Jurkat, Clone E6-1 (cell line): ENCODE results near the gene TRAF2.

Experiments
- DNase-seq: peaks from one replicate; pipeline ENCODE4 v3.0.0-alpha.2; 2011; ENCODE audit warnings: low read depth, low spot score
- H3K4me3 ChIP-seq: 2 replicates; pipeline ENCODE4 v1.5.1; 2011; ENCODE audit warnings: mild to moderate bottlenecking, low read length, control low read depth, moderate library complexity

The TRAF2 gene

DNA sequence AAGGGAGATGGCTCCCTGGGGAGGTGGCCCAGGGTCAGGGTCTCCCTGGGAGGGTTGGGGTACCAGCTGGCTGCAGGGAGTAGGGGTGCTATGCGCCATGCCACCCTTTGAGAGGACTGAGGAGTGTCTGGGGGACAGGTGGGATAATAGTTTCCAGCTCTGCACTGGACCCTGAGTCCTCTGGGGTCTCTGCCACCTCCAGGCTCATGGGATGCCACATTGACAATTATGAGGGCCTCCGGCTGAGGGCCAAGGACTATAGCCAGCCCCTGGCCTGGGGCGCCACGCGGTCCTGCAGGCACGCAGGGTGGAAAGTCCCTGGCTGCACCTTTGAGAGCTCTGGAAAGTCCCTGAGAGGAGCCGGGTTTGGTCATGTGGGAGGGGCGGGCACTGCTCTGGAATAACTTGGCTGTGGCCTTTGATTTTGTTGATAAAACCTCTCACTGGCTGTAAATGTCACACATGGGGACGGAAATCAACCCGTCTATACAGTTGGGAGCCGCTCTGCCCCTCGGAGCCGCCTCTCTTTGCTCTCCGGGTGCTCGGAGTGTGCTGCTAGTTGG lies 16.0 kb downstream of the TRAF2 start:
- no peak overlapping the region for H3K4me3 ChIP-seq
- no peak for DNase-seq

DNA sequence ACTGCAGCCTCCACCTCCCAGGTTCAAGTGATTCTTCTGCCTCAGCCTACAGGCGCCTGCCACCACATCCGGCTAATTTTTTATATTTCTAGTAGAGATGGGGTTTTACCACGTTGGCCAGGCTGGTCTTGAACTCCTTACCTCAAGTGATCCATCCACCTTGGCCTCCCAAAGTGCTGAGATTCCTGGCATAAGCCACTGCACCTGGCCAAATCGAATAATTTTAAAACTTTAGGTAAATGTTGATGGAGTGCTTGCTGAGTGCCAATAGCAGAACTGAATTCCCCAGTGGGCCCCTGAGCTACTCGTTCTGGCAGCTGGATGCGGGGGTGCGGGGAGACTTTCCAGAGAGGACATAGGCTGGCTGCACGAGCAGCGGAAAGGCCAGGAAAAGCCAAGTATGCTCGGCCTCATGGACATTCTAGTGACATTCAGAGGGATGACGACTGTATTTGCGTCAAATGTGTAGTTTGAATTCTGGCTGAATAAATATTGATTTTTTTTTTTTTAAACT lies 16.8 kb downstream of the TRAF2 start:
- DNase-seq, result no peak
- no peak overlapping the region for H3K4me3 ChIP-seq

DNA sequence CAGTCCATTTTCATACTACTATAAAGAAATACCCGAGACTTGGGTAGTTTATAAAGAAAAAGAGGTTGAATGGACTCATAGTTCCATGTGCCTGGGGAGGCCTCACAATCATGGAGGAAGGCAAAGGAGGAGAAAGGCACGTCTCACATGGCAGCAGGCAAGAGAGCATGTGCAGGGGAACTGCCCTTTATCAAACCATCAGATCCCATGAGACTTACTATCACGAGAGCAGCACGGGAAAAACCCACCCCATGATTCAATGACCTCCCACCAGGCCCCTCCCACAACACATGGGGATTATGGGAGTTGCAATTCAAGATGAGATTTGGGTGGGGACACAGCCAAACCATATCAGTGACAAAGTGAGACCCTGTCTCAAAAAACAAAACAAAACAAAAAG lies 19.9 kb downstream of the TRAF2 start:
- no peak for DNase-seq
- no peak overlapping the region for H3K4me3 ChIP-seq

DNA sequence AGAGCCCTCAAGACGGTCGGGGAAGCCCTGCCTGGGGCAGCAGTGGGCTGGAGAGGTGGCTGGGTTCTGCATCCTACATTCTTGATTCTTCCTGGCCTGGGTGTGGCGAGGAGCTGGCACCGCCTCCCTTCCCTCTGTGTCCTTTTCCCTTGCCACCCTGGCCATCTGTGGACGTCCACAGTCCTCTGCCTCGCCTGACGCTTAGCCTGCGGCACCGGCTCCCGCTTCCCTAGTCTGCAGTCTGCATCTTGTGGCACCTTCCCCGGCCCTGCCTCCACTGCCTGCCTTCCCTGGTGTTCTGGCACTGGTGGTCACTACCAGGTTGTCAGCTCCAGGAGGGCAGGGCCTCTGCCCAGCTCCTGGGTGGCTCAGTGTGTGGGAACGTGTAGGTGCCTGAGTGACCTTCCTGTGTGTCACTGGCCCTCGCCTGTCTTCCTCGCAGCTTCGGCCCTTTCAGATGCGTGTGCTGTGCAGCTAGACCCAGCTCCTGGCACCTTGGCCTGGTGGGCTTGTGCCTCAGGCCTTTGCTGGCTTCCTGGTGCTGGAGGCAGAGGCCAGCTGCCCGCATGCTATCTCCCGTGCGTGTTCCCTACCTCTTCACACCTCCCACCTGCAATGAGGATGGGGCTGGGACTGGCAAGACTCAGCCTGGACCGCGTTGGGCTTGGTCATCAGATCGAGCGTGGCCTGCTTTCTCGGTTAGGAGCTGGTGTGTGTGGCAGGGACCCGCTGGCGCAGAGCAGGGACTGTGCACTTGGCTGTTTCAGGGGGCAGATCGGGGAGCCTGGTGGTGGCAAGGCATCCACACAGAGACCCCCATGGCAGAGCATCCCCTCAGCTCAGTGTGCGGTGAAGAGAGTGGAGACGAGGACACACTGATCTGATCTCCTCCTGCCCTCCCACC lies 20.9 kb downstream of the TRAF2 start:
- H3K4me3 ChIP-seq, result no peak overlapping the region
- no peak for DNase-seq

DNA sequence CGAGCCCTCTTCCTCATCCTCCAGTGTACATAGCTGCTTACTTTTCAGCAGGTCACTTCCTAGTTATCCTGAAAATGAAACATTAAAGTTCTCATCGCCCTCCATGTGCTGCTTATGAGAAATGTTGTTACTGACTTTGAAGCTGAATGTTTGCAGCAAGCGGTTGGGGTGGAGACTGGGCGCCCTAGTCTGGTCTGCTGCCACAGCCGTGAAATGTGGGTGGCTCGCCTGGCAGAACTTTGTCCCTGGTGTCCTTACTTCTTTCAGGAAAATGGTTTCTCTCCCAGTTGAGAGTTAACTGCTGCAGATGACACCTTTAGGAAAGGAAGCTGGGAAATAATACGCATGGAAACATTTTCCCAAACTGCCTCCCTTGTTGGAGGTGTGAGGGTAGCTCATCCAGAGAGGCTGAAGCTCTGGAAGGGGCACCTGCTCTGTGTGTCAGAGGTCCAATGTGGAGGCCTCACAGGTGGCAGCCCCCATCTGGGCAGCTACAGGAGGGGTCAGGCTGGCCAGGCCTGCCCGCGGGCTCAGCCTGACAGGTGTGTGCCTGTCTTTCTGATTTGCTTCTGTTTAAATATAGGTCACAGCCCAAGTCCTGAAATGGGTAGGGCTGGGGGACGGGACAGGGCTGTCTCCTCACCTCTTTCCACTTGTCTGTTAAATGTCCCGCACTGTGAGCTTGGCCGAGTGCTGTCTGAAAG lies 24.0 kb downstream of the TRAF2 start:
- no peak for DNase-seq
- no peak overlapping the region for H3K4me3 ChIP-seq

DNA sequence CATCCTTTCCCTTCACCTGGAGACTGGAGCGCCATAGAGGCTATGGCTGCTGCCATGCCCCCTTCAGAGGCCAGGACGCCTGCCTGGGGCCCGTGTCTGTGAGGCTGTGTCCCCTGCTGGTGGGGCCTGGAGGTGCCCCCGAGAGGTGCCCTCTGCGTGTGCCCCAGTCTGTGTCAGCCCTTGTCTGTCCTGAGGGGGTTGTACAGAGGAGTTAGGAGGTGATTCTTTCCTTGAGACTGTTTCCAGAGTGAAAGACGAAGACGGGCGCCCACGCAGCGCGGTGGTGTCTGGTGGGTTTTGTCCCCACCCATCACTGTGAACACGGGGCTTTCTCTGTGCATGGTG lies 24.6 kb downstream of the TRAF2 start:
- no peak for DNase-seq
- no peak overlapping the region for H3K4me3 ChIP-seq

DNA sequence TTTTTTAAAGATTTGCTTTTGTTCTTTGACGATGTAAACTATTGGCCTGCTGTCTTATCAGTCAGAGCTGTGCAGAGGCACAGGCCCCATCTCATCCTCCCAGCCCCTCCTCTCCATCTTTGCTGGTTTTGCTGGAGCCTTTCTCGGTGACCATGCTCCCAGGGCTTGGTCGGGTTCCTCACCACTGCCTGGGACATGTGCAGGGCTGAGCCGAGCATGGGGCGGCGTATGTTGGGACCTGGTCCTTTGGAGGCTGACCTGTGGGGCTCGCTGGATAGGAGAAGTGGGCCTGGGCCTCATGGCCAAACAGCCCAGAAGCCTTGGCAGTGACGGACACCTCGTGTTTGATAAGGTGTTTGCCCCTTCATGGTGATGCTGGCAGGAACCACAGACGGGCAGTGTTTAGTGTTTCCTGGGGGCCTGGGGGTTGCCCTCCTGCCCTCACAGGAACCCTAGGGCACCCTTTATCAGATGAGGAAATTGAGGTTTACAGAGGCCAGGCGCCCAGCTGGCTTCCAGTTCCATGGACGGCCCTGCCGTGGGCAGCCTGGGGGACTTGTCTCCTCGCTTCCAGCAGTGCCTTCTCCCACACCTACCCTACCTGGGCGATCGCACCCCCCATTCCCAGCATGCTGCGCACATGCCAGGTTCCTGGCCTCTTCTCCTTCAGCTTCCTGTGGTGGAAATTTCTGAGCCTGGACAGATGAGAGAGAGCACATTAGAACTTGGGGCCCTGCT lies 27.6 kb downstream of the TRAF2 start:
- no peak overlapping the region for H3K4me3 ChIP-seq
- DNase-seq, result no peak

DNA sequence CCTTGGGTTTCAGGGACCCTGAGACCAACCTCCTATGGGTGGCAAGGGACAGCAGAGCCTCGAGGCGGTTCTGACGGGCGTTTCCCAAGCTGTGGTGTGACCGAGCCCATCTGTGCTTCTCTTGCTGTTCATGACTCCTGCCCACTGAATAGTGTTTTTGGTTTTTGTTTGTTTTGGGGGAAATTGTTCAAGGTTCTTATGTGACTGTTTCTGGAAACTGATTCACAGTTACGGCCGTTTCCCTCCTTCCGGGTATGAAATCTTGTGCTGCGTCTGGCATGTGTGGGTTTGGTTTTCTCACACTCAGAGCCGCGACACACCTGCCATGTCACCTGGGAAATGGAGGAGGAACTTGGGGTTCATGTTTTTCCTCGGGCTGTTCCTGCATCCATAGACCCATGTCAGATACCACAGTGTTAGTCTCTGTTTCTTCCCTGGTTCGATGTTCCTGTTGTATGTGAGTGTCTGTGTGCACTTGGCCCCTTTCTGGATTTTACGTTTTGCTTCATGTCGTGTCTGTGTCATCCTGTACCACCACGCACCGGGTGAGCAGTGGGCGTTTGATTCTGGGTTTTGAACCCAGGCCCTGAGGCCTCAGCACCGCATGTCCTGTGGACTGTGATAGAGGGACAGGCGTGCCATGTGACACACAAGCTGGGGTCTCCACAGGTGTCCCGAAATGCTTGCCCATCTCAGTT lies 29.5 kb downstream of the TRAF2 start:
- no peak overlapping the region for H3K4me3 ChIP-seq
- no peak for DNase-seq

DNA sequence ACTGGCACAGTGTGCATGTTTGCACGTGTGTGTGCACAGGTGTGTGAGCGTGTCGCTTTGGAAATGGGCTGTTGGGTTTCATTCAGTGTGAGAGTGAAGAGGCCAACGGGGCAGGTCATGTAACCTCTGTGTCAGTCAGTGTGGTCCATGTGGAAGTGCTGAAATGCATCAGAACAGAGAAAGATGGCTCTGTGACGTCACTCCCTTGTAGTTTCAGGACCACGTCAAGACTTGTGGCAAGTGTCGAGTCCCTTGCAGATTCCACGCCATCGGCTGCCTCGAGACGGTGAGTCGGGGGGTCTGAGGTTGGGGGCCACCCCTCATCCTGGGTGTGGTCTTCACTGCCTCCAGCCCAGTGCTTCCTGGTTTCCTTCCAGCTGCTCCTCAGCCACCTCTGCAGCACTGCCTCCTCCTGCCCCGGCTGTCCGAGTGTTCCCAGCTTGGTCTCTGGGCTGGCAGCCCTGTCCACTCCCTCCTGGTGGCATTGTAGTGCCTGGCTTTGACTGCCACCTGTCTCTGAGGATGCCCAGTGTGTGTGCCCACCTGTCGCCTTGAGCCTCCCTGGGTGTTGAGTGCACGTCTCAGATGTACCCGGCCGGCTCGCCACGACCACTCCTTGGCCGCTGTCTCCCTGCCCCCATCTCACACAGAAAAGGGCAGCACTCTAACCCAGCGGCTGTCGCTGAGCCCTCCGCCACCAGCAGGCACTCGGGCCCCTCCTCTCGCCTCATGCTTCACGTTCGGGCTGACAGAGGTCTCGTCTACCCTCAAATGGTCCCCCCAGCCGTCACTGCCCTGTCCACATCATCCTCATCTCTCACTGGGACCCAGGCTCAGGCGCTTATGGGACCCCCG lies 30.2 kb downstream of the TRAF2 start:
- no peak for DNase-seq
- no peak overlapping the region for H3K4me3 ChIP-seq

DNA sequence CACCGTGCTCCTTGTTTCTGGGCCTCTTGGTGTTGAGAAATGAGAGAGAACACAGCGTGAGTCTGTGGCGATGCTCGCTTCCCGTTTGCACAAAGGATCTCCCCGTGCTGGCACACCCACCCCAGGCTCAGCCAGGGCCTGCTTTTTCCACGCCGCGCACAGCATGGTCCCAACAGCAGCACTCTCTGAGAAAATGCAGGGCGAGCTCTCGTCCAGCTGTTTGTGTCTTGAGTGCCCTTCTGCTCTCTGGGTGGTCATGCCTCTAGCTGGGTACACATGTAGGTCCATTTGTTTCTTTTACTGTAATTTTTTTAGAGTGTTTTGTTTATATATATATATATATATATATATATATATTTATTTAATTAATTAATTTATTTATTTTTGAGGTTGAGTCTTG lies 31.6 kb downstream of the TRAF2 start:
- no peak overlapping the region for H3K4me3 ChIP-seq
- no peak for DNase-seq

DNA sequence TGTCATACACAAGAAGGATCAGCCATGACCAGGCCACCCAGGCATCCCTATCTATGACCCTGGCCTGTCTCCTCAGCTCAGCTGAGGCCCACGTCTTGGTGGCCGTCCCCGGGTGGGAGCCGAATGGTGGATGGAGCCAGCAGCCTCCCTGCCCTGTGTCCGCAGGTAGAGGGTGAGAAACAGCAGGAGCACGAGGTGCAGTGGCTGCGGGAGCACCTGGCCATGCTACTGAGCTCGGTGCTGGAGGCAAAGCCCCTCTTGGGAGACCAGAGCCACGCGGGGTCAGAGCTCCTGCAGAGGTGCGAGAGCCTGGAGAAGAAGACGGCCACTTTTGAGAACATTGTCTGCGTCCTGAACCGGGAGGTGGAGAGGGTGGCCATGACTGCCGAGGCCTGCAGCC lies 33.8 kb downstream of the TRAF2 start:
- H3K4me3 ChIP-seq, result no peak overlapping the region
- DNase-seq, result no peak

DNA sequence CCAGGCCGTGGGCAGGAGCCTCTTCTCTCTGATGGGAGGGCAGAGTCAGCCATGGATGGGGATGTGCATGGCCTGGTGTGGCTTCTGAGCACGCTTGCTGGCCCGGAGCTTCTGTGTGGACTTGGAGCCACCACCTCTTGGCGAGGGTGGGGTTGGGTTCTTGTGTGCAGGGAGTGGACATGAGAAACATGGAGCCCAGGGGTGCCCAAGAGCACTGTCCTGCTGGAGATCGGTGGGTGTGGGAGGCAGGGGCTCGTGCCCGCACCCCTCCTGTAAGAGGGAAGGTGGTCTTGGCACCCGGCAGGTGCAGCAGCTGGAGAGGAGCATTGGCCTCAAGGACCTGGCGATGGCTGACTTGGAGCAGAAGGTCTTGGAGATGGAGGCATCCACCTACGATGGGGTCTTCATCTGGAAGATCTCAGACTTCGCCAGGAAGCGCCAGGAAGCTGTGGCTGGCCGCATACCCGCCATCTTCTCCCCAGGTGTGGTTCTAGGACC lies 34.5 kb downstream of the TRAF2 start:
- DNase-seq, result no peak
- no peak overlapping the region for H3K4me3 ChIP-seq

DNA sequence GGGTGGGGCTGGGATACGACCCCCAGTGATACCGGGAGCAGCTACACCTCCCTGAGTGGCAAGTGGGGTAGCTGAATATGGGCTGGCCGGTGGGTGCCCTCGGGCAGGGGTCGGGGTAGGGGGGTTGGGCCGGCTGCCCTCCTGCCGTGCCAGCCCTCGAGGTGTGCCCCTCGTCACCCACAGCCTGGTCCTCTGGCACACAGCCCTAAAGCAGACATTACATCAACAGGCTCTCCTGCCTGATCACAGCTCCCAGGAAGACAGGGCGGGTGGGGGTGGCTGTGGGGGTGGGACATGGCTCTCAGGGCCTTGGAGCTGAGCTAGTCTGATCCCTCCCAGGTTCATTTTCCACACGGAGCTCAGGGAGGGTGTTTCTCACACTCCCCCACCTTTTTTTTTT lies 35.0 kb downstream of the TRAF2 start:
- DNase-seq, result no peak
- H3K4me3 ChIP-seq, result no peak overlapping the region

DNA sequence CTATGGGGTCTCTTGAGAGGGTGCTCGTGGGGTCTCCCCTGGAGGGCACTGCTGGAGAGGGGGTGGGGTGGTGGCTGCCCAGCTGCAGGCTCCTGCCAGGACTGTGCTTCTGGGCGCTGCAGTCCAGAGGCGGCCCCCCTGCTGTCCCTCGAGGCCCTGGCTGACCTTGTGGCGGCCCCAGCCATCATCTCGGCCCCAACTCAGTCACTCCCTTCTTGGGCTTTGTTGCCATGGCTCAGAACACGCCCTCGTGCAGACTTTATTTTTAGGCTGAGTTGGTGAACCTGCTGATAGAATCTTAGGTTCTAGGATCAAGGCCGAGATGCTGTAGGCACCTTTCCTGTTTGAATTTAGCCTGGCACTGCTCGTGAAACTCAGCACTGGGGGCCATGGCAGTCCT lies 35.4 kb downstream of the TRAF2 start:
- no peak overlapping the region for H3K4me3 ChIP-seq
- DNase-seq, result no peak

DNA sequence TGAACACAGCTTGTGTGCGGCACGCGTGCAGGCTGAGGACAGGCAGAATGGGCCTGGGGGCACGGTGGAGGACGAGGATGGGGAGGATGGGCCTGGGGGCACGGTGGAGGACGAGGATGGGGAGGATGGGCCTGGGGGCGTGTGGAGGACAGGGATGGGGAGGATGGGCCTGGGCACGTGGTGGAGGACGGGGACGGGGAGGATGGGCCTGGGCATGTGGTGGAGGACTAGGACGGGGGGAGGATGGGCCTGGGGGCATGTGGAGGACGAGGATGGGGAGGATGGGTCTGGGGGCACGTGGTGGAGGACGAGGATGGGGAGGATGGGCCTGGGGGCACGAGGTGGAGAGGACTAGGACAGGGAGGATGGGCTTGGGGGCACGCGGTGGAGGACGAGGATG lies 36.2 kb downstream of the TRAF2 start:
- H3K4me3 ChIP-seq, result no peak overlapping the region
- DNase-seq, result no peak

DNA sequence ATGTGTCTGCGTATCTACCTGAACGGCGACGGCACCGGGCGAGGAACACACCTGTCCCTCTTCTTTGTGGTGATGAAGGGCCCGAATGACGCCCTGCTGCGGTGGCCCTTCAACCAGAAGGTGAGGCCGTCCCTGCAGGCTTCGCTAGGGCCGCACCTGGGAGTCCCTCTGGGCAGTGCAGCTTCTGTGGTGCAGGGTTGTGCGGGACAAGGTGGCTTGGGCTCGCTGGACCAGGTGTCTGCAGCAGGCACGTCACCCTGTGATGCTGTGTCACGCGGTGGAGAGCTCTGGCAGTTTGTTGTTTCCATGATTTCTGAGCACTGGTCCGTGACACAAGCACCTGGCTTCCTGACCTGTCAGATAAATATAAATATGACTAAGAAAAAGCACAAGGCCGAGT lies 37.6 kb downstream of the TRAF2 start:
- DNase-seq, result no peak
- H3K4me3 ChIP-seq, result no peak overlapping the region

DNA sequence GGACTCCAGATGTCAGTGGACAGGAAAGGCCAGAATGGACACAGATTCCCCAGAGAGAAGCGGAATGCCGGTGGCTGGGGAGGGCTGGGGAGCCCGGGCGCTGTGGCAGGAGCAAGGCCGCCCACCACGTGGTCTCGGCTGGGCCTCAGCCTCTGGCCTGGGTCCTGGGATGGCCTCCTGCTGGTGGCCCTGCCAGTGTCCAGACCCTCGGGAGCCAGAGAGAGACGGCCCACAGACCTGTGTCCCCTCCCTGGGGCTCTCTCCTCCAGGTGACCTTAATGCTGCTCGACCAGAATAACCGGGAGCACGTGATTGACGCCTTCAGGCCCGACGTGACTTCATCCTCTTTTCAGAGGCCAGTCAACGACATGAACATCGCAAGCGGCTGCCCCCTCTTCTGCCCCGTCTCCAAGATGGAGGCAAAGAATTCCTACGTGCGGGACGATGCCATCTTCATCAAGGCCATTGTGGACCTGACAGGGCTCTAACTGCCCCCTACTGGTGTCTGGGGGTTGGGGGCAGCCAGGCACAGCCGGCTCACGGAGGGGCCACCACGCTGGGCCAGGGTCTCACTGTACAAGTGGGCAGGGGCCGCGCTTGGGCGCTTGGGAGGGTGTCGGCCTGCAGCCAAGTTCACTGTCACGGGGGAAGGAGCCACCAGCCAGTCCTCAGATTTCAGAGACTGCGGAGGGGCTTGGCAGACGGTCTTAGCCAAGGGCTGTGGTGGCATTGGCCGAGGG lies 39.3 kb downstream of the TRAF2 start:
- H3K4me3 ChIP-seq, result no peak overlapping the region
- no peak for DNase-seq
